ENCODE data around the gene CTSE.

DNA sequence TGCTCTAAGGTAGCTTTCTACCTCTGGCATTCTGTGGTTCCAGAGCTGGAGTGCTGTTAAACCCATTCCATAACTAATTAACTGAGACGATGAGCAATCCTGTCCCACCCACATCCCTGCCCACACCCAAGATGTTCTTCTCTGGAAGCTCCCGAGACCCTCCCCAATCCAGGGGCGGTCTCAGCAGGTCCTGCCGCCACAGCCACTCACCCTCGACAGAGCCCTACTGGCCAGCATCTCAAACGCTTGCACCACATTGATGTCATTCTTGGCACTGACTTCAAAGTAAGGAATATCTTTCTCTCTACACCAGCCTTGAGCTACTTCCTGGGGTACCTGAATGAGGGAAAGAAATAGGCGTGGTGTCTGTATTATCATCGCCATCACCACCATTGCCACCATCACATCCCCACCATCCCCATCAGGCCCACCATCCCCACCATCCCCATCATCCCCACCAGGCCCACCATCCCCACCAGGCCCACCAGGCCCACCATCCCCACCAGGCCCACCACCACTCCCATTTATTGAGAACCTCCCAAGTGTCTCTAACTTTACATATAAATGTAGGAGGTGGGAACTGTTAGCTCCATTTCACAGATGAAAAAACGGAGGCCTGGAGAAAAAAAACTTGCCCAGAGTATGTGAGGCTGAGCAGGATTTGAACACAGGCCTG lies 38.2 kb downstream of the CTSE start:
- TF ChIP-seq, protein P1, sequence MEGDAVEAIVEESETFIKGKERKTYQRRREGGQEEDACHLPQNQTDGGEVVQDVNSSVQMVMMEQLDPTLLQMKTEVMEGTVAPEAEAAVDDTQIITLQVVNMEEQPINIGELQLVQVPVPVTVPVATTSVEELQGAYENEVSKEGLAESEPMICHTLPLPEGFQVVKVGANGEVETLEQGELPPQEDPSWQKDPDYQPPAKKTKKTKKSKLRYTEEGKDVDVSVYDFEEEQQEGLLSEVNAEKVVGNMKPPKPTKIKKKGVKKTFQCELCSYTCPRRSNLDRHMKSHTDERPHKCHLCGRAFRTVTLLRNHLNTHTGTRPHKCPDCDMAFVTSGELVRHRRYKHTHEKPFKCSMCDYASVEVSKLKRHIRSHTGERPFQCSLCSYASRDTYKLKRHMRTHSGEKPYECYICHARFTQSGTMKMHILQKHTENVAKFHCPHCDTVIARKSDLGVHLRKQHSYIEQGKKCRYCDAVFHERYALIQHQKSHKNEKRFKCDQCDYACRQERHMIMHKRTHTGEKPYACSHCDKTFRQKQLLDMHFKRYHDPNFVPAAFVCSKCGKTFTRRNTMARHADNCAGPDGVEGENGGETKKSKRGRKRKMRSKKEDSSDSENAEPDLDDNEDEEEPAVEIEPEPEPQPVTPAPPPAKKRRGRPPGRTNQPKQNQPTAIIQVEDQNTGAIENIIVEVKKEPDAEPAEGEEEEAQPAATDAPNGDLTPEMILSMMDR (conservative IDR thresholded peaks at IDR 0.05; ENCODE audit: low read depth in 2 of 2), result no peak
- TF ChIP-seq EZH2phosphoT487 (IDR thresholded peaks at IDR 0.05; ENCODE audit: unreplicated experiment) (no peak), EZH2 (IDR thresholded peaks at IDR 0.05; ENCODE audit: low read depth, unreplicated experiment) (no peak)
